ENCODE results near the gene UBAC2. TPM values are rescaled to one million over a fixed set of nuclear protein-coding genes. Genes with fewer than 3 reads are reported as not detected.

Gene UBAC2
- polyA plus RNA-seq, 1 experiment = 71.4 TPM

- ChIA-PET POLR2A (no interaction called here), CTCF (no interaction called here)
- no peaks in the 10 kb centered on the region; the same call in 1 of the 2 replicates for H3K9me3 ChIP-seq (ENCODE audit: control insufficient read depth, insufficient read depth, low read length)
- H3K4me3 ChIP-seq (ENCODE audit: low read depth, low read length) = no peak overlapping the region
- no peak overlapping the region for H3K27ac ChIP-seq (ENCODE audit: low read depth, low read length)
- TF ChIP-seq CTCF (IDR thresholded peaks at IDR 0.05; ENCODE audit: low read depth, low read length) = no peak
- no peak for DNase-seq (ENCODE audit: low read depth, low spot score)
- no peaks in the 10 kb centered on the region for H3K27me3 ChIP-seq (ENCODE audit: control insufficient read depth, insufficient read depth, low read length)
These were observed 115.6 kb downstream of the UBAC2 start for GRCh38 chr13:99316224-99316623.

- ChIA-PET POLR2A (no interaction called here), CTCF (no interaction called here)
- TF ChIP-seq CTCF (IDR thresholded peaks at IDR 0.05; ENCODE audit: low read depth, low read length) = no peak
- no peaks in the 10 kb centered on the region; the same call in 1 of the 2 replicates for H3K9me3 ChIP-seq (ENCODE audit: control insufficient read depth, insufficient read depth, low read length)
- DNase-seq (ENCODE audit: low read depth, low spot score) = no peak
- H3K27me3 ChIP-seq (ENCODE audit: control insufficient read depth, insufficient read depth, low read length) = no peaks in the 10 kb centered on the region
- H3K4me3 ChIP-seq (ENCODE audit: low read depth, low read length) = no peak overlapping the region
- H3K27ac ChIP-seq (ENCODE audit: low read depth, low read length) = no peak overlapping the region
These were observed 116.1 kb downstream of the UBAC2 start for GRCh38 chr13:99316657-99317256.

- H3K9me3 ChIP-seq (ENCODE audit: control insufficient read depth, insufficient read depth, low read length) = no peaks in the 10 kb centered on the region; the same call in 1 of the 2 replicates
- CTCF ChIA-PET = interaction anchor here (1.3 kb wide), 1 partner anchor 115 kb away, joined by 5 read pairs; no protein-coding TSS in a partner anchor
- no peak overlapping the region for H3K27ac ChIP-seq (ENCODE audit: low read depth, low read length)
- POLR2A ChIA-PET = interaction anchor here (0.7 to 1.0 kb wide), 2 partner anchors 10 to 21 kb away, joined by 3 to 6 read pairs; no protein-coding TSS in a partner anchor
- peak; percentile 44 for DNase-seq (ENCODE audit: low read depth, low spot score)
- no peaks in the 10 kb centered on the region for H3K27me3 ChIP-seq (ENCODE audit: control insufficient read depth, insufficient read depth, low read length)
- no peak for TF ChIP-seq CTCF (IDR thresholded peaks at IDR 0.05; ENCODE audit: low read depth, low read length)
- no peak overlapping the region for H3K4me3 ChIP-seq (ENCODE audit: low read depth, low read length)
These were observed 120.2 kb downstream of the UBAC2 start for GRCh38 chr13:99320693-99321481.

GRCh38 chr13:99321709-99322108 is 121.1 kb downstream of the UBAC2 start:
- Histone ChIP-seq H3K4me3 (ENCODE audit: low read depth, low read length) (no peak overlapping the region), H3K9me3 (ENCODE audit: control insufficient read depth, insufficient read depth, low read length) (no peaks in the 10 kb centered on the region; the same call in 1 of the 2 replicates), H3K27ac (ENCODE audit: low read depth, low read length) (no peak overlapping the region), H3K27me3 (ENCODE audit: control insufficient read depth, insufficient read depth, low read length) (no peaks in the 10 kb centered on the region)
- no peak for DNase-seq (ENCODE audit: low read depth, low spot score)
- ChIA-PET CTCF (interaction anchor here (1.3 to 1.5 kb wide), 2 partner anchors 53 to 115 kb away, joined by 5 read pairs; no protein-coding TSS in a partner anchor), POLR2A (interaction anchor here (0.7 to 1.2 kb wide), 3 partner anchors 11 to 36 kb away, joined by 3 to 6 read pairs (median 4); no protein-coding TSS in a partner anchor)
- no peak for TF ChIP-seq CTCF (IDR thresholded peaks at IDR 0.05; ENCODE audit: low read depth, low read length)

Measured in AG04450 (cell line).